ENCODE data around the gene NAV2. TPM values are rescaled to one million over a fixed set of nuclear protein-coding genes. Genes with fewer than 3 reads are reported as not detected.

NAV2 gene
- total RNA-seq, 1 experiment from 2014 or later: 2.1 TPM

- no peak for TF ChIP-seq REST (IDR thresholded peaks at IDR 0.05; ENCODE audit: low read depth)
- no peak for TF ChIP-seq ZFX (IDR thresholded peaks at IDR 0.05)
- TF ChIP-seq FOSL1 (IDR thresholded peaks at IDR 0.05; ENCODE audit: low read depth): no peak
- no peak for TF ChIP-seq TCF7L2 (IDR thresholded peaks at IDR 0.05; ENCODE audit: borderline replicate concordance, extremely low read depth, insufficient read depth, insufficient read length)
- TF ChIP-seq ATF3 (IDR thresholded peaks at IDR 0.05): no peak
These were observed 335.1 kb downstream of the NAV2 start (continued) for GRCh38 chr11:20047769-20048154.

GRCh38 chr11:20048246-20048645, 335.6 kb downstream of the NAV2 start:
- Histone ChIP-seq H4K20me1 (ENCODE audit: insufficient read depth) (no peaks in the 10 kb centered on the region), H3K4me1 (ENCODE audit: control insufficient read depth in 1 of 2, insufficient read depth in 2 of 2, low read length in 2 of 2) (no peaks in the 10 kb centered on the region), H3K27ac (ENCODE audit: low read depth, low read length) (no peak overlapping the region), H3K9me2 (ENCODE audit: insufficient read depth) (no peaks in the 10 kb centered on the region), H2AFZ (ENCODE audit: low read depth, low read length, poor library complexity, severe bottlenecking) (no peak overlapping the region), H3K9me3 (ENCODE audit: control insufficient read depth in 1 of 2, insufficient read depth in 1 of 2, low read depth in 1 of 2, low read length in 2 of 2) (no peaks in the 10 kb centered on the region), H3K4me2 (ENCODE audit: low read length) (no peak overlapping the region), H3K27me3 (ENCODE audit: insufficient read depth, low read length) (no peaks in the 10 kb centered on the region), H3K4me3 (replicated peaks in 1 of 2; ENCODE audit: low read depth in 1 of 2, low read length in 2 of 2) (no peak overlapping the region), H3K36me3 (ENCODE audit: control insufficient read depth in 1 of 2, insufficient read depth in 2 of 2, low read length in 2 of 2) (no peaks in the 10 kb centered on the region), H3K79me2 (ENCODE audit: insufficient read depth, low read length) (no peaks in the 10 kb centered on the region), H3K9ac (ENCODE audit: low read length) (no peak overlapping the region)
- CTCF ChIA-PET: no interaction called here
- no TSS peak for BruUV-seq (replicated peaks)
- intact Hi-C loops (cut with micrococcal nuclease): no loop called here
- POLR2A ChIA-PET: no interaction called here
- DNase-seq (ENCODE audit: low read depth, low spot score): no peak
- RAD21 ChIA-PET (ENCODE audit: low non-redundant PET in 1 of 2, low total read pairs in 2 of 2, uncharacterized antibody in 2 of 2, unreplicated experiment in 2 of 2): no interaction called here
- ATAC-seq: no peak
- no peak for TF ChIP-seq EZH2phosphoT487 (IDR thresholded peaks at IDR 0.05; ENCODE audit: borderline replicate concordance)
- no peak for TF ChIP-seq CBX3 (IDR thresholded peaks at IDR 0.05; ENCODE audit: low read depth)
- no peak for TF ChIP-seq CTCF (IDR thresholded peaks at IDR 0.05 in 2 of 3, conservative IDR thresholded peaks at IDR 0.05 in 1 of 3; ENCODE audit: borderline replicate concordance in 1 of 3, insufficient read depth in 1 of 3, low read depth in 2 of 3, low read length in 2 of 3)
- no peak for TF ChIP-seq JUND (IDR thresholded peaks at IDR 0.05)
- no peak for TF ChIP-seq FOSL1 (IDR thresholded peaks at IDR 0.05; ENCODE audit: low read depth)
- TF ChIP-seq RAD21 (IDR thresholded peaks at IDR 0.05; ENCODE audit: low read depth): no peak

All from HCT116 (cell line).